HL-60 (cell line): ENCODE data around the gene SORCS2.

Source experiments
- GABPA ChIP-seq: IDR thresholded peaks from 2 replicates; pipeline ENCODE4 v1.6.1; 2012; ENCODE audit warnings: low read depth
- POLR2AphosphoS5 ChIP-seq: IDR thresholded peaks from 2 replicates; pipeline ENCODE4 v1.6.1; 2012; ENCODE audit warnings: low read depth
- SPI1 ChIP-seq: IDR thresholded peaks from 2 replicates; pipeline ENCODE4 v1.6.1; 2012; ENCODE audit warnings: low read depth, mild to moderate bottlenecking, borderline replicate concordance
- TF ChIP-seq, protein P1 (sequence below): IDR thresholded peaks from one replicate; pipeline ENCODE4 v1.5.1; 2011; ENCODE audit warnings: low read length, control low read depth, inconsistent platforms; ENCODE audit not compliant: insufficient read depth

- TF ChIP-seq, protein P1, sequence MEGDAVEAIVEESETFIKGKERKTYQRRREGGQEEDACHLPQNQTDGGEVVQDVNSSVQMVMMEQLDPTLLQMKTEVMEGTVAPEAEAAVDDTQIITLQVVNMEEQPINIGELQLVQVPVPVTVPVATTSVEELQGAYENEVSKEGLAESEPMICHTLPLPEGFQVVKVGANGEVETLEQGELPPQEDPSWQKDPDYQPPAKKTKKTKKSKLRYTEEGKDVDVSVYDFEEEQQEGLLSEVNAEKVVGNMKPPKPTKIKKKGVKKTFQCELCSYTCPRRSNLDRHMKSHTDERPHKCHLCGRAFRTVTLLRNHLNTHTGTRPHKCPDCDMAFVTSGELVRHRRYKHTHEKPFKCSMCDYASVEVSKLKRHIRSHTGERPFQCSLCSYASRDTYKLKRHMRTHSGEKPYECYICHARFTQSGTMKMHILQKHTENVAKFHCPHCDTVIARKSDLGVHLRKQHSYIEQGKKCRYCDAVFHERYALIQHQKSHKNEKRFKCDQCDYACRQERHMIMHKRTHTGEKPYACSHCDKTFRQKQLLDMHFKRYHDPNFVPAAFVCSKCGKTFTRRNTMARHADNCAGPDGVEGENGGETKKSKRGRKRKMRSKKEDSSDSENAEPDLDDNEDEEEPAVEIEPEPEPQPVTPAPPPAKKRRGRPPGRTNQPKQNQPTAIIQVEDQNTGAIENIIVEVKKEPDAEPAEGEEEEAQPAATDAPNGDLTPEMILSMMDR: no peak
- no peak for TF ChIP-seq POLR2AphosphoS5
- TF ChIP-seq SPI1: no peak
- TF ChIP-seq GABPA: no peak
These were observed 367.5 kb downstream of the SORCS2 start for GRCh38 chr4:7559741-7560395.
